Type B pancreatic cell (in vitro differentiated cells): ENCODE results near the gene INSC. TPM values are rescaled to one million over a fixed set of nuclear protein-coding genes. Genes with fewer than 3 reads are reported as not detected.
A peak's percentile ranks its signal among the peaks of the same experiment; 100 is the strongest.

ENCODE experiments used
- DNase-seq: peaks from one replicate; pipeline ENCODE4 v3.0.0; 2021; ENCODE audit warnings: mixed read lengths; ENCODE audit not compliant: unreplicated experiment; ENCODE audit errors: extremely low spot score
- H3K27ac Mint-ChIP-seq: 2 replicates; pipeline ENCODE4 v1.8.0; 2021; ENCODE audit warnings: mild to moderate bottlenecking, mixed read lengths
- H3K27me3 Mint-ChIP-seq: 2 replicates; pipeline ENCODE4 v1.8.0; 2021; ENCODE audit warnings: mixed read lengths
- H3K36me3 Mint-ChIP-seq: 2 replicates; pipeline ENCODE4 v1.8.0; 2021; ENCODE audit warnings: mixed read lengths
- H3K4me1 Mint-ChIP-seq: one replicate; pipeline ENCODE4 v1.8.0; 2021; ENCODE audit warnings: mixed read lengths; ENCODE audit not compliant: unreplicated experiment
- H3K4me3 Mint-ChIP-seq: 2 replicates; pipeline ENCODE4 v1.8.0; 2021; ENCODE audit warnings: mild to moderate bottlenecking, mixed read lengths
- H3K9me3 Mint-ChIP-seq: 2 replicates; pipeline ENCODE4 v1.8.0; 2021; ENCODE audit warnings: mixed read lengths
- total RNA-seq: library from RNA; stranded (reverse); gene quantifications from 2 replicates; pipeline ENCODE4 v1.2.1, GENCODE V29; 2021; ENCODE audit warnings: low replicate concordance
- TF ChIP-seq, protein P1 (sequence below): fragments of 200-600 bp; sonication (generic); conservative IDR thresholded peaks from 2 replicates; pipeline ENCODE4 v1.5.0; 2021; ENCODE audit warnings: antibody characterized with exemption, mild to moderate bottlenecking

Gene INSC
- total RNA-seq, 1 donor from 2014 or later, result 1.2 TPM

DNA sequence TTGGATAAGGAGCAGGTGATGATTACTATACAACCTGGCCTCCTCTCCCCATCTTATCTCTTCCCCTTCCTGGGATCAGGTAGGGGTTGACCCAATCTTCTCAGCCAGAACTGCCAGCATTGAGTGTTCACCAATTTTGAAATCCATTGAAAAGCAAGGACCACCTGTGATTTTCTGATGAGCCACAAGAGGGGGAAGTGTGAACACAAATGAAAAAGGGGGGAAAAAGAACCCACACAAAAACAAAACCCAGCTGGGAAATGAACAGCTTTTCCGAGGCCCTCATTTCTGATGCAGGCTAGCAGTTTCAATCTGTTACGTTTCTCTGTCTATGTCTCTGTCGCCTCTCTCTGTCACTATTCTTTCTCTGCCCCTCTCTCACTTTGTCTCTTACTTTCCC is 161.9 kb downstream of the INSC start:
- Mint-ChIP-seq H3K4me1 (peaks cover 11% of the 10 kb centered on the region), H3K27me3 (peaks cover 7% of the 10 kb centered on the region), H3K4me3 (no peak overlapping the region), H3K27ac (no peak overlapping the region), H3K36me3 (no peaks in the 10 kb centered on the region), H3K9me3 (no peaks in the 10 kb centered on the region)
- DNase-seq, result no peak
- TF ChIP-seq, protein P1, sequence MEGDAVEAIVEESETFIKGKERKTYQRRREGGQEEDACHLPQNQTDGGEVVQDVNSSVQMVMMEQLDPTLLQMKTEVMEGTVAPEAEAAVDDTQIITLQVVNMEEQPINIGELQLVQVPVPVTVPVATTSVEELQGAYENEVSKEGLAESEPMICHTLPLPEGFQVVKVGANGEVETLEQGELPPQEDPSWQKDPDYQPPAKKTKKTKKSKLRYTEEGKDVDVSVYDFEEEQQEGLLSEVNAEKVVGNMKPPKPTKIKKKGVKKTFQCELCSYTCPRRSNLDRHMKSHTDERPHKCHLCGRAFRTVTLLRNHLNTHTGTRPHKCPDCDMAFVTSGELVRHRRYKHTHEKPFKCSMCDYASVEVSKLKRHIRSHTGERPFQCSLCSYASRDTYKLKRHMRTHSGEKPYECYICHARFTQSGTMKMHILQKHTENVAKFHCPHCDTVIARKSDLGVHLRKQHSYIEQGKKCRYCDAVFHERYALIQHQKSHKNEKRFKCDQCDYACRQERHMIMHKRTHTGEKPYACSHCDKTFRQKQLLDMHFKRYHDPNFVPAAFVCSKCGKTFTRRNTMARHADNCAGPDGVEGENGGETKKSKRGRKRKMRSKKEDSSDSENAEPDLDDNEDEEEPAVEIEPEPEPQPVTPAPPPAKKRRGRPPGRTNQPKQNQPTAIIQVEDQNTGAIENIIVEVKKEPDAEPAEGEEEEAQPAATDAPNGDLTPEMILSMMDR, result peak; percentile 74

DNA sequence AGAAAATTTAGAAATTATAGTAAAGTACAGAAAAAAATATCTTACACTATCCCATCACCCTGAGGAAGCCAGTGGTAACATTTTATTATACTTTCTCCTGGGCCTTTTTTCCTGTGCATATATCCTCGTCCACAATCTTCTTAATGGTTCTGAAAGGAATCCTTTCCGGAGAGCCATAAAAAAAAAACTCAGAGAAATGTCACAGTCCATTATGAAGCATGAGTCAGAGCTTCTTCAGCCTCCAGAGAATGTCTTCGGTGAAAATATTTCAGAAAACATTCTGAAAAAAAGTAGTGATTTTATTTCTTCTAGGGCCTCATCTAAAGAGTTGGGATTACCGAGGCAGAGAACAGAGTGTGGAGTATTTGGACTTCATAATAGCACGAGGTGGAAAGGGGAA is 163.4 kb downstream of the INSC start:
- peaks cover 10% of the 10 kb centered on the region for H3K27me3 Mint-ChIP-seq
- no peaks in the 10 kb centered on the region for H3K9me3 Mint-ChIP-seq
- TF ChIP-seq, protein P1, result no peak
- H3K27ac Mint-ChIP-seq, result no peak overlapping the region
- no peak for DNase-seq
- no peaks in the 10 kb centered on the region for H3K36me3 Mint-ChIP-seq
- H3K4me3 Mint-ChIP-seq, result no peak overlapping the region
- H3K4me1 Mint-ChIP-seq, result peaks cover 11% of the 10 kb centered on the region

DNA sequence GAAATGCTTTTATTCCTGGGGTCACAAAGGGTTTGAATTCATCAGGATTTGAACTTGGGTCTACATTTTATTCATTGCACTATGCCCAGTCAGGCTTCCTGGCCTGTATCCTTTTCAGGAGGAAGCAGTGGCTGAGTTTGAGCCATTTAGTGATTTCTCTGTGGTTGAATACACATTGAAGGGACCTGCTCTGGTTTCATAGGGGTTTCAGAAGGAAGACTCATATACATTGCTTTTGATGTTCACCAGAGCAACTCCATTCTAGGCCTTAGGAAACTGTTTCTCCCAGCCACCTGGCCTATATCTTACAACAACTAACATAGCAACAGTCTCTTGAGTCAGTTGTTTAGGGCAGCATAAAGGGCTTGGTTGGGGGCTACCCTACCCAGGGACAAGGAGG is 165.7 kb downstream of the INSC start:
- H3K27ac Mint-ChIP-seq, result no peak overlapping the region
- DNase-seq, result no peak
- peaks cover 10% of the 10 kb centered on the region for H3K27me3 Mint-ChIP-seq
- peaks cover 11% of the 10 kb centered on the region for H3K4me1 Mint-ChIP-seq
- no peak overlapping the region for H3K4me3 Mint-ChIP-seq
- H3K36me3 Mint-ChIP-seq, result no peaks in the 10 kb centered on the region
- H3K9me3 Mint-ChIP-seq, result no peaks in the 10 kb centered on the region
- TF ChIP-seq, protein P1, result no peak

GRCh38 chr11:15282754-15283153 is 168.0 kb downstream of the INSC start:
- H3K27ac Mint-ChIP-seq, result no peak overlapping the region
- H3K36me3 Mint-ChIP-seq, result no peaks in the 10 kb centered on the region
- TF ChIP-seq, protein P1, result no peak
- peaks cover 8% of the 10 kb centered on the region for H3K27me3 Mint-ChIP-seq
- no peaks in the 10 kb centered on the region for H3K4me1 Mint-ChIP-seq
- no peaks in the 10 kb centered on the region for H3K9me3 Mint-ChIP-seq
- no peak for DNase-seq
- no peak overlapping the region for H3K4me3 Mint-ChIP-seq

- H3K27ac Mint-ChIP-seq, result no peak overlapping the region
- H3K9me3 Mint-ChIP-seq, result no peaks in the 10 kb centered on the region
- no peak for DNase-seq
- no peaks in the 10 kb centered on the region for H3K36me3 Mint-ChIP-seq
- peaks cover 6% of the 10 kb centered on the region for H3K4me1 Mint-ChIP-seq
- TF ChIP-seq, protein P1, result no peak
- H3K4me3 Mint-ChIP-seq, result no peak overlapping the region
- H3K27me3 Mint-ChIP-seq, result peaks cover 8% of the 10 kb centered on the region
Observed at GRCh38 chr11:15286465-15286864, 171.7 kb downstream of the INSC start.

DNA sequence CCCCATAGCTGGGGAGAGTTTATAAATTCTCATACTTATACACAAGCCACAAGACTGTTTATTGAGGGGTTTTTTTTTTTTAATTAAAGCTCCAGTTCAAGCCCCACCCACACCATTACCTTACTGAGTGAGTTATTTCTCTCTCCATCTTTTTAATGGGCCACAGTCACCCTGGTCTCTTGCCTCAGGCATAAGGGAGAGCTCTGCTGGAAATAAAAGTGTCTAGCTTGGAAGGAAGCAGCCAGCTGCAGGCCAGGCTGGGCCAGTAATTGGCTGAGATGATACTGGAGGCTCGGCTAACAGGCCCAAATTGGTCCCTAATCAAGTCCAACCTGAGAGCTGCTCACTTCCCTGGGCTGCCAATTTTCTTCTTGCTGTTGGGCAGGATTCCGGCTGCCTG is 174.1 kb downstream of the INSC start:
- Mint-ChIP-seq H3K27ac (no peak overlapping the region), H3K27me3 (peaks cover 4% of the 10 kb centered on the region), H3K36me3 (no peaks in the 10 kb centered on the region), H3K9me3 (no peaks in the 10 kb centered on the region), H3K4me1 (peaks cover 6% of the 10 kb centered on the region), H3K4me3 (no peak overlapping the region)
- TF ChIP-seq, protein P1, result no peak
- DNase-seq, result no peak
